Motor neuron (in vitro differentiated cells): Measurements from ENCODE around the gene STK40. TPM values are rescaled to one million over a fixed set of nuclear protein-coding genes. Genes with fewer than 3 reads are reported as not detected.

ENCODE experiments used
- total RNA-seq, 8 experiments: library from RNA; unstranded; fragments of 300-600 nt; gene quantifications; 2 replicates each; pipeline versions ENCODE4 v1.2.3 to v1.2.4, GENCODE V29; 2022

STK40 gene
- total RNA-seq, 8 experiments from 2014 or later = 21.2 to 49.9 (median 30.9) TPM

Other genes starting within 250 kb of the STK40 start
- 100 to 1,000 TPM in 1 of 8 experiments, 10 to 100 TPM in 7; 56.1 to 121 (median 69.5) TPM for gene TRAPPC3, start 236.4 kb downstream of the STK40 start, total RNA-seq
- 100 to 1,000 TPM in 4 of 8 experiments, 10 to 100 TPM in 4; 50.7 to 174 (median 94.9) TPM for gene MAP7D1, start 229.8 kb downstream of the STK40 start, total RNA-seq
- gene THRAP3, start 161.5 kb downstream of the STK40 start, total RNA-seq = 100 to 1,000 TPM in 6 of 8 experiments, 10 to 100 TPM in 2; 72.6 to 139 (median 104) TPM
- gene SH3D21, start 79.6 kb downstream of the STK40 start, total RNA-seq = 10 to 100 TPM in 2 of 8 experiments, 1 to 10 TPM in 6; 3.7 to 14.7 (median 7.6) TPM
- 10 to 100 TPM in 7 of 8 experiments, 1 to 10 TPM in 1; 7.6 to 43.0 (median 12.6) TPM for gene EVA1B, start 62.3 kb downstream of the STK40 start, total RNA-seq
- 10 to 100 TPM; 32.4 to 68.7 (median 40.2) TPM for gene LSM10, start 12.0 kb upstream of the STK40 start, total RNA-seq
- 10 to 100 TPM in 7 of 8 experiments, 1 to 10 TPM in 1; 7.5 to 31.1 (median 24.6) TPM for gene OSCP1, start 64.5 kb upstream of the STK40 start, total RNA-seq
- 100 to 1,000 TPM in 3 of 8 experiments, 10 to 100 TPM in 5; 45.9 to 146 (median 86.4) TPM for gene MRPS15, start 78.5 kb upstream of the STK40 start, total RNA-seq
- gene CSF3R, start 97.0 kb upstream of the STK40 start, total RNA-seq = 1 to 10 TPM in 4 of 8 experiments, under 1 TPM in 3, not detected in 1; 0.05 to 6.9 (median 1.7) TPM